HCT116 (cell line): ENCODE results near the gene R3HDML. TPM values are rescaled to one million over a fixed set of nuclear protein-coding genes. Genes with fewer than 3 reads are reported as not detected.

Source experiments
- ATAC-seq: fragments of 200-7000 bp; cut with Tn5 transposase; 2 replicates; pipeline ENCODE4 v1.9.1; 2020; ENCODE audit warnings: mild to moderate bottlenecking, moderate library complexity
- BruUV-seq: library from RNA; stranded (reverse); fragments of 400-500 nt; replicated peaks from 2 replicates; lab custom pipeline; 2021; lab: Mats Ljungman, UMichigan
- CTCF ChIA-PET: fragments of 300-600 bp; sonication (Branson Sonifier 250); formaldehyde crosslinking; loops from one replicate; lab custom pipeline; 2021; ENCODE audit warnings: antibody characterized with exemption; lab: Charles Lee
- POLR2A ChIA-PET: fragments of 300-600, 350-600 bp; sonication (Branson Sonifier 250); formaldehyde crosslinking; loops from one replicate; lab custom pipeline; 2021; ENCODE audit warnings: antibody characterized with exemption; lab: Charles Lee
- RAD21 ChIA-PET, 2 experiments: fragments of 300-600 bp; sonication (Branson Sonifier 250); formaldehyde crosslinking; loops; one replicate each; lab custom pipeline; 2023; ENCODE audit warnings: low total read pairs in 2 of 2; ENCODE audit not compliant: uncharacterized antibody in 2 of 2, unreplicated experiment in 2 of 2, low non-redundant PET in 1 of 2; lab: Charles Lee
- DNase-seq: peaks from one replicate; pipeline ENCODE4 v3.0.0-alpha.2; 2010; ENCODE audit warnings: low read depth, low spot score
- H2AFZ ChIP-seq: fragments of 200-600 bp; shearing (Covaris generic), sonication (generic); 2 replicates; pipeline ENCODE4 v1.6.1; 2017; ENCODE audit warnings: low read depth, mixed run types, mixed read lengths, antibody characterized with exemption, low read length; ENCODE audit not compliant: poor library complexity, severe bottlenecking
- H3K27ac ChIP-seq: 2 replicates; pipeline ENCODE4 v1.5.1; 2012; ENCODE audit warnings: low read depth, low read length
- H3K27me3 ChIP-seq: fragments of 200-600 bp; sonication (generic); 2 replicates; pipeline ENCODE4 v1.6.1; 2016; ENCODE audit warnings: mixed run types, low read length, mixed read lengths; ENCODE audit not compliant: insufficient read depth
- H3K36me3 ChIP-seq, 2 experiments: fragments of 200-500 bp in 1 of 2; fragments of 200-600 bp in 1 of 2; sonication (Bioruptor generic) in 1 of 2; sonication (generic) in 1 of 2; 2 replicates each; pipeline versions ENCODE4 v1.5.1 to v1.6.1; 2014 to 2016; ENCODE audit warnings: low read length in 2 of 2, inconsistent platforms in 1 of 2, mixed read lengths in 1 of 2, mixed run types in 1 of 2; ENCODE audit not compliant: insufficient read depth in 2 of 2, control insufficient read depth in 1 of 2
- H3K4me1 ChIP-seq, 2 experiments: fragments of 200-600 bp in 1 of 2; sonication (generic) in 1 of 2; 2 replicates each; pipeline versions ENCODE4 v1.5.1 to v1.6.1; 2012 to 2017; ENCODE audit warnings: low read length in 2 of 2, inconsistent platforms in 1 of 2, mild to moderate bottlenecking in 1 of 2, mixed read lengths in 1 of 2, mixed run types in 1 of 2, moderate library complexity in 1 of 2; ENCODE audit not compliant: insufficient read depth in 2 of 2, control insufficient read depth in 1 of 2
- H3K4me2 ChIP-seq: fragments of 200-600 bp; sonication (generic); 2 replicates; pipeline ENCODE4 v1.6.1; 2017; ENCODE audit warnings: mixed run types, low read length, mixed read lengths
- H3K4me3 ChIP-seq, 2 experiments: fragments of 200-600 bp in 1 of 2; sonication (generic) in 1 of 2; replicated peaks in 1 of 2; 2 replicates each; pipeline ENCODE4 v1.5.1; 2011 to 2016; ENCODE audit warnings: low read length in 2 of 2, control low read depth in 1 of 2, low read depth in 1 of 2, mild to moderate bottlenecking in 1 of 2, mixed read lengths in 1 of 2, mixed run types in 1 of 2
- H3K79me2 ChIP-seq: fragments of 200-600 bp; sonication (generic); 2 replicates; pipeline ENCODE4 v1.6.1; 2017; ENCODE audit warnings: mild to moderate bottlenecking, mixed run types, low read length, moderate library complexity, mixed read lengths; ENCODE audit not compliant: insufficient read depth
- H3K9ac ChIP-seq: fragments of 200-600 bp; sonication (generic); 2 replicates; pipeline ENCODE4 v1.6.1; 2016; ENCODE audit warnings: low read length, mixed read lengths
- H3K9me2 ChIP-seq: fragments of 200-600 bp; sonication (generic), shearing (Covaris generic); 2 replicates; pipeline ENCODE4 v1.6.1; 2017; ENCODE audit warnings: mixed run types, mild to moderate bottlenecking, moderate library complexity; ENCODE audit not compliant: insufficient read depth
- H3K9me3 ChIP-seq, 2 experiments: fragments of 200-500 bp in 1 of 2; fragments of 200-600 bp in 1 of 2; sonication (Bioruptor generic) in 1 of 2; sonication (generic) in 1 of 2; 2 replicates each; pipeline ENCODE4 v1.6.1; 2014 to 2017; ENCODE audit warnings: low read length in 2 of 2, mixed read lengths in 2 of 2, inconsistent platforms in 1 of 2, low read depth in 1 of 2, mild to moderate bottlenecking in 1 of 2, mixed run types in 1 of 2, moderate library complexity in 1 of 2; ENCODE audit not compliant: control insufficient read depth in 1 of 2, insufficient read depth in 1 of 2
- H4K20me1 ChIP-seq: fragments of 200-600 bp; sonication (generic), shearing (Covaris generic); 2 replicates; pipeline ENCODE4 v1.6.1; 2017; ENCODE audit warnings: mixed run types, mild to moderate bottlenecking, moderate library complexity; ENCODE audit not compliant: insufficient read depth
- EZH2 ChIP-seq: fragments of 200-600 bp; sonication (generic); IDR thresholded peaks from 2 replicates; pipeline ENCODE4 v1.6.1; 2017; ENCODE audit warnings: antibody characterized with exemption, mixed run types
- EZH2phosphoT487 ChIP-seq: fragments of 200-600 bp; IDR thresholded peaks from 2 replicates; pipeline ENCODE4 v1.6.1; 2018; ENCODE audit warnings: antibody characterized with exemption, borderline replicate concordance
- JUND ChIP-seq: IDR thresholded peaks from 2 replicates; pipeline ENCODE4 v1.6.1; 2012
- RAD21 ChIP-seq: IDR thresholded peaks from 2 replicates; pipeline ENCODE4 v1.6.1; 2012; ENCODE audit warnings: low read depth, mild to moderate bottlenecking
- SP1 ChIP-seq: IDR thresholded peaks from 2 replicates; pipeline ENCODE4 v1.6.1; 2012; ENCODE audit warnings: low read depth
- SRF ChIP-seq: IDR thresholded peaks from 2 replicates; pipeline ENCODE4 v1.6.1; 2012; ENCODE audit warnings: low read depth
- ZBTB33 ChIP-seq: IDR thresholded peaks from 2 replicates; pipeline ENCODE4 v1.6.1; 2011; ENCODE audit warnings: mild to moderate bottlenecking, low read length, moderate library complexity; ENCODE audit not compliant: insufficient replicate concordance; ENCODE audit errors: extremely low read depth
- ZNF274 ChIP-seq: fragments of 200-500 bp; sonication (Bioruptor generic); IDR thresholded peaks from 2 replicates; pipeline ENCODE4 v1.6.1; 2014; ENCODE audit warnings: mild to moderate bottlenecking, low read depth, low read length, inconsistent platforms
- intact Hi-C: fragments of 100-400 bp; cut with micrococcal nuclease; formaldehyde crosslinking; loops from 2 replicates; pipeline ENCODE4 v1.10.0; 2022
- total RNA-seq: library from RNA; stranded (reverse); gene quantifications from one replicate; pipeline ENCODE4 v1.2.1, GENCODE V29; 2021; ENCODE audit not compliant: unreplicated experiment
- TF ChIP-seq, protein P1 (sequence below): IDR thresholded peaks from 2 replicates; pipeline ENCODE4 v1.6.1; 2012; ENCODE audit warnings: low read depth

The R3HDML gene
- total RNA-seq, 1 experiment from 2014 or later = not detected

DNA sequence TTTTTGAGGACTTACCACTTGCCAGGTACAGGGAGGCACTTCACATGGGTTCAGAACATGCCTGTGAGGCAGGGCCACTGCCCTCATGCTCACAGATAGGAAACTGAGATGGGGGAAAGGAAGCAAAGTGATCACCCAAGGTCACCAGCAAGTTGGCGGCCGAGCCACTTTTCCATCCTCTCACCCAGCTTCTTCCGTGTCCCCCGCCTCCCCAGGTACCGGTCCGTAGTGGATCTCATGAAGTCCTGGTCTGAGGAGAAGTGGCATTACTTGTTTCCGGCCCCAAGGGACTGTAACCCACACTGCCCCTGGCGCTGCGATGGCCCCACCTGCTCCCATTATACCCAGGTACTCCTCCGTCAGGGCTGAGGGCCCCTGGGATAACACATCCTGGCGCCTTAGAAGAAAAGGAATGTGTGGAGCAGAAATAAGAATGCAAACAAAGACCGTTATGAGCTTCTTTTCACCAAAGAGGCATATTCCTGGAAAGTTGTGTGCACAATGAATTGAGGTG, 6.4 kb downstream of the R3HDML start:
- H3K79me2 ChIP-seq = no peaks in the 10 kb centered on the region
- H4K20me1 ChIP-seq = no peaks in the 10 kb centered on the region
- H3K27me3 ChIP-seq = no peaks in the 10 kb centered on the region
- no peaks in the 10 kb centered on the region for H3K36me3 ChIP-seq
- TF ChIP-seq EZH2 (no peak), EZH2phosphoT487 (no peak), RAD21 (no peak), ZBTB33 (no peak), SP1 (no peak), SRF (no peak), JUND (no peak), ZNF274 (no peak)
- TF ChIP-seq, protein P1, sequence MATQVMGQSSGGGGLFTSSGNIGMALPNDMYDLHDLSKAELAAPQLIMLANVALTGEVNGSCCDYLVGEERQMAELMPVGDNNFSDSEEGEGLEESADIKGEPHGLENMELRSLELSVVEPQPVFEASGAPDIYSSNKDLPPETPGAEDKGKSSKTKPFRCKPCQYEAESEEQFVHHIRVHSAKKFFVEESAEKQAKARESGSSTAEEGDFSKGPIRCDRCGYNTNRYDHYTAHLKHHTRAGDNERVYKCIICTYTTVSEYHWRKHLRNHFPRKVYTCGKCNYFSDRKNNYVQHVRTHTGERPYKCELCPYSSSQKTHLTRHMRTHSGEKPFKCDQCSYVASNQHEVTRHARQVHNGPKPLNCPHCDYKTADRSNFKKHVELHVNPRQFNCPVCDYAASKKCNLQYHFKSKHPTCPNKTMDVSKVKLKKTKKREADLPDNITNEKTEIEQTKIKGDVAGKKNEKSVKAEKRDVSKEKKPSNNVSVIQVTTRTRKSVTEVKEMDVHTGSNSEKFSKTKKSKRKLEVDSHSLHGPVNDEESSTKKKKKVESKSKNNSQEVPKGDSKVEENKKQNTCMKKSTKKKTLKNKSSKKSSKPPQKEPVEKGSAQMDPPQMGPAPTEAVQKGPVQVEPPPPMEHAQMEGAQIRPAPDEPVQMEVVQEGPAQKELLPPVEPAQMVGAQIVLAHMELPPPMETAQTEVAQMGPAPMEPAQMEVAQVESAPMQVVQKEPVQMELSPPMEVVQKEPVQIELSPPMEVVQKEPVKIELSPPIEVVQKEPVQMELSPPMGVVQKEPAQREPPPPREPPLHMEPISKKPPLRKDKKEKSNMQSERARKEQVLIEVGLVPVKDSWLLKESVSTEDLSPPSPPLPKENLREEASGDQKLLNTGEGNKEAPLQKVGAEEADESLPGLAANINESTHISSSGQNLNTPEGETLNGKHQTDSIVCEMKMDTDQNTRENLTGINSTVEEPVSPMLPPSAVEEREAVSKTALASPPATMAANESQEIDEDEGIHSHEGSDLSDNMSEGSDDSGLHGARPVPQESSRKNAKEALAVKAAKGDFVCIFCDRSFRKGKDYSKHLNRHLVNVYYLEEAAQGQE = no peak
- POLR2A ChIA-PET = no interaction called here
- no peaks in the 10 kb centered on the region for H3K4me1 ChIP-seq
- intact Hi-C loops = no loop called here
- RAD21 ChIA-PET = no interaction called here
- no peak overlapping the region for H3K4me2 ChIP-seq
- CTCF ChIA-PET = no interaction called here
- H3K4me3 ChIP-seq = no peak overlapping the region
- no peak for DNase-seq
- no peak for ATAC-seq
- no peak overlapping the region for H3K9ac ChIP-seq
- H3K9me3 ChIP-seq = no peaks in the 10 kb centered on the region
- H2AFZ ChIP-seq = no peak overlapping the region
- no peak overlapping the region for H3K27ac ChIP-seq
- BruUV-seq = no TSS peak
- H3K9me2 ChIP-seq = no peaks in the 10 kb centered on the region
